Measurements from ENCODE around the gene DUSP22. TPM values are rescaled to one million over a fixed set of nuclear protein-coding genes. Genes with fewer than 3 reads are reported as not detected.

Gene DUSP22
- total RNA-seq, 1 experiment from 2014 or later = 18.6 TPM

DNA sequence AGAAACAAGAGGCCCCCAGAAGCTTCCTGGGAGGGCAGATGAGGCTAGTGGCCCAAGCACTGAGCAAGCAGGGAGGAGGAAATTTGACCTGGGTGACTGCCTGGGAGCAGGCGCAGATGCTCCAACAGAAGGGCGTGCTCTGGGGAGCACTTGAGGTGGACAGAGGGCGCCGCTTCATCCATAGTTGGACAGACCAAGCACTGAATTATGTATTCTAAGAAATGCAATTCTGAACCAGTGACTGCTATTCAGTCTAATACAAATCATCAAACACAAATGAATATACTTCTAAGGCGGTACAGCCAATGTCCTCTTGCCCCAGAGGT is 70.6 kb downstream of the DUSP22 start:
- Histone ChIP-seq H3K36me3 (ENCODE audit: control insufficient read depth, insufficient read depth, low read length) (no peaks in the 10 kb centered on the region), H3K9me3 (peaks cover 6% of the 10 kb centered on the region; the same call in 1 of the 2 replicates), H3K4me3 (ENCODE audit: low read depth, low read length) (no peak overlapping the region), H3K4me1 (no peaks in the 10 kb centered on the region), H3K27me3 (replicated peaks; ENCODE audit: control insufficient read depth, insufficient read depth, low read length) (no peaks in the 10 kb centered on the region)
- Mint-ChIP-seq H3K27me3 (ENCODE audit: insufficient read depth, unreplicated experiment) (peaks cover 15% of the 10 kb centered on the region), H3K4me1 (ENCODE audit: low read depth, unreplicated experiment) (no peaks in the 10 kb centered on the region), H3K27ac (ENCODE audit: unreplicated experiment) (no peak overlapping the region), H3K4me3 (ENCODE audit: unreplicated experiment) (no peak overlapping the region), H3K9me3 (ENCODE audit: unreplicated experiment) (peaks cover 19% of the 10 kb centered on the region), H3K36me3 (ENCODE audit: insufficient read depth, unreplicated experiment) (no peaks in the 10 kb centered on the region)
- CTCF ChIA-PET = no interaction called here
- POLR2A ChIA-PET = no interaction called here
- intact Hi-C loops (cut with micrococcal nuclease; ENCODE audit: unreplicated experiment) = no loop called here
- no TSS peak for BruUV-seq (replicated peaks)
- no peak for DNase-seq
- TF ChIP-seq, protein P1, sequence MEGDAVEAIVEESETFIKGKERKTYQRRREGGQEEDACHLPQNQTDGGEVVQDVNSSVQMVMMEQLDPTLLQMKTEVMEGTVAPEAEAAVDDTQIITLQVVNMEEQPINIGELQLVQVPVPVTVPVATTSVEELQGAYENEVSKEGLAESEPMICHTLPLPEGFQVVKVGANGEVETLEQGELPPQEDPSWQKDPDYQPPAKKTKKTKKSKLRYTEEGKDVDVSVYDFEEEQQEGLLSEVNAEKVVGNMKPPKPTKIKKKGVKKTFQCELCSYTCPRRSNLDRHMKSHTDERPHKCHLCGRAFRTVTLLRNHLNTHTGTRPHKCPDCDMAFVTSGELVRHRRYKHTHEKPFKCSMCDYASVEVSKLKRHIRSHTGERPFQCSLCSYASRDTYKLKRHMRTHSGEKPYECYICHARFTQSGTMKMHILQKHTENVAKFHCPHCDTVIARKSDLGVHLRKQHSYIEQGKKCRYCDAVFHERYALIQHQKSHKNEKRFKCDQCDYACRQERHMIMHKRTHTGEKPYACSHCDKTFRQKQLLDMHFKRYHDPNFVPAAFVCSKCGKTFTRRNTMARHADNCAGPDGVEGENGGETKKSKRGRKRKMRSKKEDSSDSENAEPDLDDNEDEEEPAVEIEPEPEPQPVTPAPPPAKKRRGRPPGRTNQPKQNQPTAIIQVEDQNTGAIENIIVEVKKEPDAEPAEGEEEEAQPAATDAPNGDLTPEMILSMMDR (IDR thresholded peaks at IDR 0.05; ENCODE audit: insufficient read depth in 1 of 2, low read depth in 1 of 2, low read length in 1 of 2, severe bottlenecking in 1 of 2, unreplicated experiment in 1 of 2) = no peak

DNA sequence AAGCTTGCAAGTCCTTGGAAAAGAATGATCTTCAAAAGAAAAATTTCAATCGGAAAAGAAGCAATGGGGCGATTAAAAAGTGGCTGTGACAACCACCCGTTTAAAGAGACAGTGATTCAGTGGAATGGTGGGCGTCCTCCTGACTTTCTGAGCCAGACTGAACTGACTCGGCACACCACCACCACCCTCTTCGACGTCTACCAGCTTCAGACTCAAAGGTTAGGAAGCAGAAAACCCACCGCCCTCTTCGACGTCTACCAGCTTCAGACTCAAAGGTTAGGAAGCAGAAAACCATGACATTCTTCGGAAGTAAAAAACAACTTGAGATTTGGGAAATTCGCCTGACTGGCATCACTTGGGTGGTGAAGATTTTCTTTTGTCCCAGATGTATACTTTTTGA is 71.0 kb downstream of the DUSP22 start:
- CTCF ChIA-PET = no interaction called here
- intact Hi-C loops (cut with micrococcal nuclease; ENCODE audit: unreplicated experiment) = no loop called here

GRCh38 chr6:363909-364308 is 71.6 kb downstream of the DUSP22 start:
- Mint-ChIP-seq H3K27ac (ENCODE audit: unreplicated experiment) (no peak overlapping the region), H3K4me3 (ENCODE audit: unreplicated experiment) (no peak overlapping the region)
- CTCF ChIA-PET = no interaction called here

More for the DNA sequence above, 71.0 kb downstream of the DUSP22 start:
- no peaks in the 10 kb centered on the region for H3K36me3 ChIP-seq (ENCODE audit: control insufficient read depth, insufficient read depth, low read length)
- H3K9me3 ChIP-seq = peaks cover 6% of the 10 kb centered on the region; the same call in 1 of the 2 replicates
- TF ChIP-seq, protein P1 (IDR thresholded peaks at IDR 0.05; ENCODE audit: insufficient read depth in 1 of 2, low read depth in 1 of 2, low read length in 1 of 2, severe bottlenecking in 1 of 2, unreplicated experiment in 1 of 2) = no peak
- no peak for DNase-seq
- peaks cover 19% of the 10 kb centered on the region for H3K9me3 Mint-ChIP-seq (ENCODE audit: unreplicated experiment)
- BruUV-seq (replicated peaks) = no TSS peak
- POLR2A ChIA-PET = no interaction called here
- no peaks in the 10 kb centered on the region for H3K36me3 Mint-ChIP-seq (ENCODE audit: insufficient read depth, unreplicated experiment)
- H3K27ac Mint-ChIP-seq (ENCODE audit: unreplicated experiment) = no peak overlapping the region
- peaks cover 15% of the 10 kb centered on the region for H3K27me3 Mint-ChIP-seq (ENCODE audit: insufficient read depth, unreplicated experiment)
- H3K4me3 Mint-ChIP-seq (ENCODE audit: unreplicated experiment) = no peak overlapping the region
- H3K4me1 ChIP-seq = no peaks in the 10 kb centered on the region
- H3K4me3 ChIP-seq (ENCODE audit: low read depth, low read length) = no peak overlapping the region
- H3K4me1 Mint-ChIP-seq (ENCODE audit: low read depth, unreplicated experiment) = no peaks in the 10 kb centered on the region
- no peaks in the 10 kb centered on the region for H3K27me3 ChIP-seq (replicated peaks; ENCODE audit: control insufficient read depth, insufficient read depth, low read length)

More at GRCh38 chr6:363909-364308, 71.6 kb downstream of the DUSP22 start:
- POLR2A ChIA-PET = no interaction called here
- H3K4me1 Mint-ChIP-seq (ENCODE audit: low read depth, unreplicated experiment) = no peaks in the 10 kb centered on the region
- Histone ChIP-seq H3K36me3 (ENCODE audit: control insufficient read depth, insufficient read depth, low read length) (no peaks in the 10 kb centered on the region), H3K4me3 (ENCODE audit: low read depth, low read length) (no peak overlapping the region), H3K9me3 (peaks cover 6% of the 10 kb centered on the region; the same call in 1 of the 2 replicates), H3K4me1 (no peaks in the 10 kb centered on the region), H3K27me3 (replicated peaks; ENCODE audit: control insufficient read depth, insufficient read depth, low read length) (no peaks in the 10 kb centered on the region)
- TF ChIP-seq, protein P1 (IDR thresholded peaks at IDR 0.05; ENCODE audit: insufficient read depth in 1 of 2, low read depth in 1 of 2, low read length in 1 of 2, severe bottlenecking in 1 of 2, unreplicated experiment in 1 of 2) = no peak
- intact Hi-C loops (cut with micrococcal nuclease; ENCODE audit: unreplicated experiment) = no loop called here
- DNase-seq = no peak
- no peaks in the 10 kb centered on the region for H3K36me3 Mint-ChIP-seq (ENCODE audit: insufficient read depth, unreplicated experiment)
- no TSS peak for BruUV-seq (replicated peaks)
- peaks cover 19% of the 10 kb centered on the region for H3K9me3 Mint-ChIP-seq (ENCODE audit: unreplicated experiment)
- H3K27me3 Mint-ChIP-seq (ENCODE audit: insufficient read depth, unreplicated experiment) = peaks cover 15% of the 10 kb centered on the region
